ENCODE measurements around the gene NCCRP1.

DNA sequence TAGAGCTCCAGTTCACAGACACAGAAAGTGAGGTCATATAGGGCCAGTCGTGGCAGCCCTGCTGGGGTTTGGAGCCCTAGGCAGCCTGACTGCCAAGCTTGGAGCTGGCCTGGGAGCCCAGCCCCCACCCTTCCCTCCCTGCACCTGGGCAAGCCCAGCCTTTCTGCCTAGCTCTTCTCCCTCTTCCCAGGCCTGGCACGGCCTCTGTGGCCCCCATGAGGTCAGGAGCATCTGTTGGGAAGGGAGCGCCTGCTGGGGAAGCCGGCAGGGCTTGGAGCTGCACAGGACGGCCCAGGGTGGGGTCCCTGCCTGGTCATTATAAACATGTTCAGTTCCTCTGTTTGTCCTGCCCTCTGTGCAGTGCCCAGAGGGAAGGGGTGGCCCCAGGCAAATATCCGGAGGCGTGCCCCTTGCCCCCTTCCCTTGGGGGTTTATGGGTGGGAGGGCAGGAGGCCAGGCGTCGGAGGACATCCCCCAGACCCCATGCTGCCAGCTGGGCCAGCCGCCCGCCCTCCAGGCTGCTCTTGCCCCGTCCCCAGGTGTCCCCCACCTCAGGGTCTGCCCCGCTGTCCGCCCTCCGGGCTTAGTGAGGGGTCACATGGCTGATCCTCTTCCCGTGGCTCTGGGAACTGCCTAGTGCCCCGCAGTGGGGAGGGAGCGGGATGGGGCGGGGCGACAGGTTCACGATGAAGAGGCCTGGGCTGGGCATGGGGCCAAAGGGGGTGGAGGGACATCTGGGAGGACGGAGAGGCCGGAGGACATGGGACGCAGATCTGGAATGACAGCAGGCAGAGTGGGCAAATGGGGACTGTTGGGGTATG, 30.0 kb upstream of the NCCRP1 start:
- TF ChIP-seq, protein P1, sequence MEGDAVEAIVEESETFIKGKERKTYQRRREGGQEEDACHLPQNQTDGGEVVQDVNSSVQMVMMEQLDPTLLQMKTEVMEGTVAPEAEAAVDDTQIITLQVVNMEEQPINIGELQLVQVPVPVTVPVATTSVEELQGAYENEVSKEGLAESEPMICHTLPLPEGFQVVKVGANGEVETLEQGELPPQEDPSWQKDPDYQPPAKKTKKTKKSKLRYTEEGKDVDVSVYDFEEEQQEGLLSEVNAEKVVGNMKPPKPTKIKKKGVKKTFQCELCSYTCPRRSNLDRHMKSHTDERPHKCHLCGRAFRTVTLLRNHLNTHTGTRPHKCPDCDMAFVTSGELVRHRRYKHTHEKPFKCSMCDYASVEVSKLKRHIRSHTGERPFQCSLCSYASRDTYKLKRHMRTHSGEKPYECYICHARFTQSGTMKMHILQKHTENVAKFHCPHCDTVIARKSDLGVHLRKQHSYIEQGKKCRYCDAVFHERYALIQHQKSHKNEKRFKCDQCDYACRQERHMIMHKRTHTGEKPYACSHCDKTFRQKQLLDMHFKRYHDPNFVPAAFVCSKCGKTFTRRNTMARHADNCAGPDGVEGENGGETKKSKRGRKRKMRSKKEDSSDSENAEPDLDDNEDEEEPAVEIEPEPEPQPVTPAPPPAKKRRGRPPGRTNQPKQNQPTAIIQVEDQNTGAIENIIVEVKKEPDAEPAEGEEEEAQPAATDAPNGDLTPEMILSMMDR (IDR thresholded peaks at IDR 0.05): no peak
- TF ChIP-seq POLR2AphosphoS5 (IDR thresholded peaks at IDR 0.05; ENCODE audit: low read depth, low read length) (no peak), TCF7L2 (IDR thresholded peaks at IDR 0.05; ENCODE audit: low read depth, low read length) (no peak), SIN3A (IDR thresholded peaks at IDR 0.05; ENCODE audit: borderline replicate concordance, insufficient read depth, low read depth, low read length) (no peak)

Data from Panc1 (cell line).